Epithelial cell of alveolus of lung (primary cell): ENCODE measurements around the gene PTPMT1. TPM values are rescaled to one million over a fixed set of nuclear protein-coding genes. Genes with fewer than 3 reads are reported as not detected.

Source experiments
- total RNA-seq: library from RNA; depleted of rRNA; stranded (reverse); fragments of >200 nt; gene quantifications from 2 replicates; pipeline ENCODE4 v1.2.1, GENCODE V29; 2015

Gene PTPMT1
- 115 and 134 TPM in 2 replicates for total RNA-seq

GRCh38 chr11:47565340-47566148 is at the start of gene PTPMT1:
Gene PTPMT1, plus strand, starts transcription at chr11:47565599. Its CDS starts 24 bp downstream, at chr11:47565623.

GRCh38 chr11:47552566-47553405 is 12.6 kb upstream of the PTPMT1 start, which contains the start of gene CELF1:
Gene CELF1, minus strand, starts transcription at chr11:47553132. Its CDS starts 53,609 bp downstream, at chr11:47499523.

GRCh38 chr11:47578524-47579494 is 13.4 kb downstream of the PTPMT1 start, which contains the start of the genes KBTBD4 and NDUFS3:
Gene KBTBD4, minus strand, starts transcription at chr11:47578970. Its CDS starts 19 bp downstream, at chr11:47578951.
Gene NDUFS3, plus strand, starts transcription at chr11:47579074. Its CDS starts 18 bp downstream, at chr11:47579092.

GRCh38 chr11:47586098-47586855 is 20.9 kb downstream of the PTPMT1 start, which contains the start of gene FAM180B:
Gene FAM180B, plus strand, starts transcription at chr11:47586678. Its CDS starts 91 bp downstream, at chr11:47586769.

GRCh38 chr11:47593934-47594855 is 28.8 kb downstream of the PTPMT1 start, which contains the start of gene C1QTNF4:
Gene C1QTNF4, minus strand, starts transcription at chr11:47594411. Its CDS starts 3,601 bp downstream, at chr11:47590810.

Other genes with a start within 250 kb of the PTPMT1 start
- gene MYBPC3, start 212.9 kb upstream of the PTPMT1 start, total RNA-seq: not detected in 2 replicates
- gene SPI1, start 187.1 kb upstream of the PTPMT1 start, total RNA-seq: not detected in 2 replicates
- gene SLC39A13, start 157.0 kb upstream of the PTPMT1 start, total RNA-seq: 111 and 118 TPM in 2 replicates
- 105 and 200 TPM in 2 replicates for gene PSMC3, start 139.2 kb upstream of the PTPMT1 start, total RNA-seq
- 3.6 TPM in 1 of 2 replicates, not detected in the other for gene RAPSN, start 116.5 kb upstream of the PTPMT1 start, total RNA-seq
- 58.6 and 60.2 TPM in 2 replicates for gene CELF1, start 12.5 kb upstream of the PTPMT1 start, total RNA-seq
- gene KBTBD4, start 13.4 kb downstream of the PTPMT1 start, total RNA-seq: 21.1 and 26.2 TPM in 2 replicates
- gene NDUFS3, start 13.5 kb downstream of the PTPMT1 start, total RNA-seq: 60.6 and 72.5 TPM in 2 replicates
- 0.40 TPM in 1 of 2 replicates, not detected in the other for gene FAM180B, start 21.1 kb downstream of the PTPMT1 start, total RNA-seq
- 3.6 and 6.3 TPM in 2 replicates for gene C1QTNF4, start 28.8 kb downstream of the PTPMT1 start, total RNA-seq
- 61.4 and 64.6 TPM in 2 replicates for gene MTCH2, start 77.0 kb downstream of the PTPMT1 start, total RNA-seq
- gene AGBL2, start 149.8 kb downstream of the PTPMT1 start, total RNA-seq: 0.64 and 0.78 TPM in 2 replicates
- gene FNBP4, start 201.7 kb downstream of the PTPMT1 start, total RNA-seq: 27.7 and 52.2 TPM in 2 replicates